ENCODE results near the gene STC2. TPM values are rescaled to one million over a fixed set of nuclear protein-coding genes. Genes with fewer than 3 reads are reported as not detected.
A peak's percentile ranks its signal among the peaks of the same experiment; 100 is the strongest.
"Not testable (repeated sequence)": the region's sequence is repeated elsewhere in the genome, so short reads cannot be mapped to it uniquely, and the experiment has no call there.

STC2 gene, protein sequence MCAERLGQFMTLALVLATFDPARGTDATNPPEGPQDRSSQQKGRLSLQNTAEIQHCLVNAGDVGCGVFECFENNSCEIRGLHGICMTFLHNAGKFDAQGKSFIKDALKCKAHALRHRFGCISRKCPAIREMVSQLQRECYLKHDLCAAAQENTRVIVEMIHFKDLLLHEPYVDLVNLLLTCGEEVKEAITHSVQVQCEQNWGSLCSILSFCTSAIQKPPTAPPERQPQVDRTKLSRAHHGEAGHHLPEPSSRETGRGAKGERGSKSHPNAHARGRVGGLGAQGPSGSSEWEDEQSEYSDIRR
- polyA plus RNA-seq (ENCODE audit: low read depth in 6 of 6) = not detected

DNA sequence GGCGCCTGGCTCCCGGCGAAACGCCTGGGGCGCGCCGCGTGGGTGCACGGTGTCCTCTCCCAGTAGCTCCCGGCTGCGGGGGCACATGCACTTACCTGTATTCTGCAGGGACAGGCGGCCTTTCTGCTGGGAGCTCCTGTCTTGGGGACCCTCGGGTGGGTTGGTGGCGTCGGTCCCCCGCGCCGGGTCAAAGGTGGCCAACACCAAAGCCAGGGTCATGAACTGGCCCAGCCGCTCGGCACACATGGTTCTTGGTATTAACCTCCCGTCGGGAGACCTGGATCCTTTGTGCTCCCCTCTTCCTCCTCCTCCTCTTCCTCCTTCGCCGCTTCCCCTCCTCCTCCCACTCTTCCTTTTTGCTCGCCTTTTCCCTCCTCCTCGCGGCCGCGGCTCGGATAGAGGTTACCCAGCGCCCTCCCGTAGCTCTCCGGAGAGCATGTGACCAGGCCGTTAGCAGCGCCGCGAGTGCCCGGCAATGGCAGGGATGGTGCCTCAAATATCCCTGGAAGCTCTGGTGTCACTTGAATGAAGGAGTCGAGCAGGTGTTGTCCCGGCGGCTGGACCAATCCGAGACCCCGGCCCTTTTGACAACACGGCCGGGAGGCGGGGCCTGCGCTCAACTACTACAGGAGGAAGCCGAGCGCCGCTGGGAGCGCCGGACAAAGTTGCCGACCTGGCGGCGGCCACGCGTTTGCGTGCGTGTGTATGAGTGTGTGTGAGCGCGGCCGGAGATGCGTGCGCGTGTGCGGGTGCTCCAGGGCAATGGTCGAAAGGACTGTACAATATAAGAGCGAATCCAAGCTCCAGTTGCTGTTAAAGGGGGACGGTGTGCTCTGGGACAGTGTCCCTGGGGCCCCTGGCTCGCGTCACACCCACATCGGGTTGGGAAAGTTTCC, at the start of gene STC2:
Gene STC2 (minus strand): TSS at position 467 of the 896 bp plus-strand sequence. CDS start 221 bp downstream, at position 246.
- Mint-ChIP-seq H3K36me3 (peaks cover 0 to 16% of the 10 kb centered on the region in 2 donors), H3K27ac (peak within 1 kb of the TSS in 1 of 6 donors; percentile 61), H3K4me3 (peak within 1 kb of the TSS in 7 of 8 donors; percentile 52 to 82 (median 58)), H3K4me1 (peaks cover 16 to 30% (median 18%) of the 10 kb centered on the region in 3 donors), H3K9me3 (peaks cover 0 to 12% (median 5%) of the 10 kb centered on the region in 7 donors), H3K27me3 (peaks cover 52 to 87% (median 74%) of the 10 kb centered on the region in 3 donors)
- DNase-seq (no peak), ATAC-seq (ENCODE audit: low read depth in 2 of 2) (no peak)

GRCh38 chr5:173371400-173371799, 43.2 kb upstream of the STC2 start:
- Mint-ChIP-seq H3K4me3 (no peak overlapping the region), H3K4me1 (no peaks in the 10 kb centered on the region), H3K27me3 (peaks cover 0 to 19% (median 15%) of the 10 kb centered on the region in 3 donors), H3K9me3 (peaks cover 0 to 60% (median 17%) of the 10 kb centered on the region in 7 donors), H3K36me3 (no peaks in the 10 kb centered on the region), H3K27ac (no peak overlapping the region)
- no peak for DNase-seq
- no peak for ATAC-seq (ENCODE audit: low read depth in 2 of 2)

DNA sequence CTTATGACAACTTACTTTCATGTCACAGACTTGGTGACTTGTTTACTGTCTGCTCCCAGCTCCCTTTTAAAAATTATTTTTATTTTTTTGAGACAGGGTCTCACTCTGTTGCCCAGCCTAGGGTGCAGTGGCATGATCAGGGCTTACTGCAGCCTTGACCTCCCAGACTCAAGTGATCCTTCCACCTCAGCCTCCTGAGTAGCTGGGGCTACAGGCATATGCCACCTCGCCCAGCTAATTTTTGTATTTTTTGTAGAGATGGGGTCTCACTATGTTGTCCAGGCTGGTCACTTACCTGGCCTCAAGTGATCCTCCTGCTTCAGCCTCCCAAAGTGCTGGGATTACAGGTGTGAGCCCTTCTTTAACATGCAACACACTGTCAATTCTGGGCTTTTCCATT, 35.2 kb upstream of the STC2 start:
- Mint-ChIP-seq H3K9me3 (peaks cover 4 to 43% (median 12%) of the 10 kb centered on the region in 7 donors), H3K27me3 (peaks cover 13 to 24% (median 15%) of the 10 kb centered on the region in 3 donors)
- not testable (repeated sequence) for DNase-seq; H3K27ac Mint-ChIP-seq; H3K4me3 Mint-ChIP-seq; H3K4me1 Mint-ChIP-seq; ATAC-seq (ENCODE audit: low read depth in 2 of 2); H3K36me3 Mint-ChIP-seq

DNA sequence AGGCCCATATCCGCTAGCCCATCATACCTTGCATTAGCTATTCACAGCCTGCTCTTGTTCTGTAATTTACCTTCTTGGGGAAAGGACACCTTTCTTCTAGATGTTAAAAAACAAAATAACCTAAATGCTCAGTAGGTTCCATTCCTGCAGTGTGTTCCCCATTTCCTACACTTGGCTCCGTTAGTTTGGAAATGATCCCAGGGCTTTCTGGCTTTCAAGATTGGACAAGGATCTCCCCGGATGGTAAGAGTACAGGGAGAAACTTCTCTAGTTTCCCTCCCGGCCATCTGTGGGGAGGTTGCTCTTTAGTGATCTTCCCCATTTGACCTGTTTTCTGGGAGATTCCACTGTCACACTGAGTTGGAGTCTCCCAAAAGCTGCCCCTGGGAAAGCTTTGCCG, 27.3 kb upstream of the STC2 start:
- DNase-seq = no peak
- ATAC-seq (ENCODE audit: low read depth in 2 of 2) = no peak
- Mint-ChIP-seq H3K4me1 (no peaks in the 10 kb centered on the region), H3K36me3 (no peaks in the 10 kb centered on the region), H3K9me3 (peaks cover 0 to 4% (median 0%) of the 10 kb centered on the region in 7 donors), H3K27ac (no peak overlapping the region), H3K4me3 (no peak overlapping the region), H3K27me3 (peaks cover 18 to 26% (median 24%) of the 10 kb centered on the region in 3 donors)

- Mint-ChIP-seq H3K9me3 (peaks cover 0 to 7% (median 0%) of the 10 kb centered on the region in 7 donors), H3K27ac (no peak overlapping the region), H3K27me3 (peaks cover 16 to 32% (median 24%) of the 10 kb centered on the region in 3 donors), H3K36me3 (no peaks in the 10 kb centered on the region), H3K4me3 (no peak overlapping the region), H3K4me1 (no peaks in the 10 kb centered on the region)
- DNase-seq (no peak), ATAC-seq (ENCODE audit: low read depth in 2 of 2) (no peak)
Observed at GRCh38 chr5:173354645-173355044, 26.4 kb upstream of the STC2 start.

DNA sequence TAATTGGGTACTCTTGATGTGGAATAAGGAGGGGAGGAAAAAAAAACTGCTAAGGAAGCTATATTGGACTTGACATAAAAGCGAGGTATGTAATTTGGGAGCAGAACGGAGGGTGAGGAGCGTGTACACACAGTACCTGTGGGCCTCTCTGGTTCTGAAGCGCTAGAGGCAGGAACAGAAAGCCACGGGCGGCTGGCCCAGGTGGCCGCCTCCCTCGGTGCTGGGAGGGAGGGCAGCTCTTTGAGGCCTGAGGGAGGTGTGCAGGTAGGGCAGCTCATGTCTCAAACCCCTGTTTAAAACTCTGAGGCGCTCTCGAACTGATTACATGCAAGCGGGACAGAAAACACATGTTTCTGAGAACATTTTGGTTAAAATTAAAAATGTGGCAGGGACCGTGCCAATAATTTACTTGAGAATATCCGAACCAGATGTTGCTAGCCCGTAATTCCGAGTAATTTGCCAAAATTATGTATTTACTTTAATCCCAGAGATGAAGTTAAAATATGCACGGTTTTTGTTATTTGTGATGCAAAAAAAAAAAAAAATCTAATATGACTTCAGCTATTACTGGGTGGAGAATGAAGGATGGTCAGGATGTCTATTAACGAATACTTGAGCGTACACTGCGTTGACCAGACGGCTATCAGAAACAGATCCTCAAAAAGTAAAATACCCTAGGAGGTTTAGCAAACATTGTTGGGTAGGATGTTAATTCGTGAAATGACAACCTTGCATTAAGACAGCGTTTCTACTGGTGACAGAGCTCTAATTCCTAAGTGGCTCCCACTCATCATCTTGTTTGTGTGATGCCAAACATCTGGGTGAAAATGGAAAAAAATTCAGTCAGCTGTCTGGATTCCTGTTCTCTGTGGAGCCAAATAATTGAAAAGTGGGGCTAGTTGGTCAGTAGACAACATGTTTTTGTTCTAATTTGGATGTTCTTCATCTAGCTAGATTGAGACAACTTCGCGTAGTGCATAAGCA, 24.4 kb upstream of the STC2 start:
- H3K27me3 Mint-ChIP-seq = peaks cover 10 to 30% (median 25%) of the 10 kb centered on the region in 3 donors
- no peak for ATAC-seq (ENCODE audit: low read depth in 2 of 2)

DNA sequence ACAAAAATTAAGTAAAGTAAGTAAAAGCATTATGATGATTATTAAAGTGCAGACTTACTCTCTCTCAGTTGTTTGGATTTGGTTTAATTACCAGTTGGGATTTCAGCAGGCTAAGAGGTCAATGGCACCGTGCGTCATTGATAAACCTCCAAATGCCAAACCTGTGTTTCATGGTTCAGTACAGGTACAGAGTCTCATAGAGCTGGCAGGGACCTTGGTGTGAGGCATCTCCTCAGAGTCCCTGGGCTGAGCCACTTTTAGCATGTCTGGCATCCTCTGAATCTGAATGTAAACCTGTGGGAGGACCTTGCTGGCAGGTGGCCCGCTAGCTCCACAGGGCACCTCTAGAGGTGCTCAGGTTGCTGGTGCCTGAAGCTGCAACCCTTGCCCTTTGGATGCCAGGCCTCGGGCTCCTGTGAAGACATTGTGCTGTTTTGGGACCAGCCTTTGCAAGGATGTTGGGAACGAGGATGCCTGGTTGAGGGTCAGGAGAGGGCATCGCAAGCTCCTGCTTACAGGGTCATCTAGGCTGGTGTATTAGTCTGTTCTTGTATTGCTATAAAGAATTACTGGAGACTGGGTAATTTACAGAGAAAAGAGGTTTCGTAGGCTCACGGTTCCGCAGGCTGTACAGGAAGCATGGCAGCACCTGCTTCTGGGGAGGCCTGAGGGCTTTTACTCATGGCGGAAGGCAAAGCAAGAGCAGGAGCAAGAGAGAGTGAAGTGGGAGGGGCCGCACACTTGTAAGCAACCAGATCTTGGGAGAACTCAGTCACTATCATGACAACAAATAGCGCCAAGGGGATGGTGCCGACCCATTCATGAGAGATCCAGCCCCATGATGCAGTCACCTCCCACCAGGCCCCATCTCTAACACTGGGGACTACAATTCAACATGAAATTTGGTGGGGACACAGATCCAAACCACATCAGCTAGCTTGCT, 14.9 kb upstream of the STC2 start:
- Mint-ChIP-seq H3K27me3 (peaks cover 7 to 27% (median 21%) of the 10 kb centered on the region in 3 donors), H3K9me3 (peaks cover 0 to 7% (median 2%) of the 10 kb centered on the region in 7 donors), H3K4me1 (no peaks in the 10 kb centered on the region), H3K36me3 (no peaks in the 10 kb centered on the region), H3K4me3 (no peak overlapping the region), H3K27ac (no peak overlapping the region)
- DNase-seq (no peak), ATAC-seq (ENCODE audit: low read depth in 2 of 2) (no peak)

More for the DNA sequence above, 24.4 kb upstream of the STC2 start:
- Mint-ChIP-seq H3K4me3 (no peak overlapping the region), H3K4me1 (no peaks in the 10 kb centered on the region), H3K9me3 (peaks cover 0 to 7% (median 0%) of the 10 kb centered on the region in 7 donors), H3K27ac (no peak overlapping the region), H3K36me3 (no peaks in the 10 kb centered on the region)
- no peak for DNase-seq

GRCh38 chr5:173341961-173342430, 13.8 kb upstream of the STC2 start:
- Mint-ChIP-seq H3K36me3 (no peaks in the 10 kb centered on the region), H3K27me3 (peaks cover 12 to 23% (median 21%) of the 10 kb centered on the region in 3 donors), H3K9me3 (peaks cover 0 to 3% (median 0%) of the 10 kb centered on the region in 7 donors), H3K27ac (no peak overlapping the region), H3K4me3 (no peak overlapping the region), H3K4me1 (no peaks in the 10 kb centered on the region)
- no peak for ATAC-seq (ENCODE audit: low read depth in 2 of 2)
- DNase-seq = no peak

DNA sequence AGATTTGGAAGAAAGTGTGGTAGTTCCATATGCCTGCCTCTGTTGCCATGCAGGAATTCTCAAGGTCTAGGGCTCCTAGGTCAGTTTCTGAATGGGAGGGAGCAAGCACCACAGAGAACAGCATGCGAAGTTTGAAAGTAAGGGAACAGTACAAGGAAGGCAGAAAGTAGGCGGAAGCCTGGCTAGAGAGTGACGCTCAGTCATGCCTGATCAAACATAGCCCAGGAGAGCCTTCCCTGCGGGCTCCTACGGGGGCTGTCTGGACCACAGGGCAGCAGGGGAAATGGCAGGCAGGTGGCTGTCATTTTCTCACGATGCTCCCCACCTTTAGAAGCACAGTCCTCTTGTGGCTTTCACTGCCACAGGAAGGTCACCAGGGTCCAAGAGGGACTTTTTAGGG, 12.8 kb upstream of the STC2 start:
- DNase-seq = no peak
- H3K27me3 Mint-ChIP-seq = peaks cover 12 to 32% (median 26%) of the 10 kb centered on the region in 3 donors
- peaks cover 0 to 3% (median 0%) of the 10 kb centered on the region in 7 donors for H3K9me3 Mint-ChIP-seq
- no peak overlapping the region for H3K4me3 Mint-ChIP-seq
- H3K27ac Mint-ChIP-seq = no peak overlapping the region
- no peak for ATAC-seq (ENCODE audit: low read depth in 2 of 2)
- no peaks in the 10 kb centered on the region for H3K4me1 Mint-ChIP-seq
- H3K36me3 Mint-ChIP-seq = no peaks in the 10 kb centered on the region

- no peak overlapping the region for H3K4me3 Mint-ChIP-seq
- H3K36me3 Mint-ChIP-seq = no peaks in the 10 kb centered on the region
- H3K27ac Mint-ChIP-seq = no peak overlapping the region
- H3K4me1 Mint-ChIP-seq = no peaks in the 10 kb centered on the region
- DNase-seq (no peak), ATAC-seq (ENCODE audit: low read depth in 2 of 2) (no peak)
- H3K27me3 Mint-ChIP-seq = peaks cover 18 to 38% (median 28%) of the 10 kb centered on the region in 3 donors
- H3K9me3 Mint-ChIP-seq = peaks cover 0 to 3% (median 0%) of the 10 kb centered on the region in 7 donors
Observed at GRCh38 chr5:173340451-173340850, 12.2 kb upstream of the STC2 start.

- DNase-seq (no peak), ATAC-seq (ENCODE audit: low read depth in 2 of 2) (no peak)
- peaks cover 0 to 3% (median 0%) of the 10 kb centered on the region in 7 donors for H3K9me3 Mint-ChIP-seq
- H3K27me3 Mint-ChIP-seq = peaks cover 20 to 36% (median 32%) of the 10 kb centered on the region in 3 donors
- no peak overlapping the region for H3K27ac Mint-ChIP-seq
- no peaks in the 10 kb centered on the region for H3K36me3 Mint-ChIP-seq
- no peak overlapping the region for H3K4me3 Mint-ChIP-seq
- no peaks in the 10 kb centered on the region for H3K4me1 Mint-ChIP-seq
Observed at GRCh38 chr5:173339286-173339685, 11.1 kb upstream of the STC2 start.
